ENCODE measurements around the gene STAM. TPM values are rescaled to one million over a fixed set of nuclear protein-coding genes. Genes with fewer than 3 reads are reported as not detected.

Gene STAM
- total and polyA plus RNA-seq, 2 donors (not counting 3 experiments of a cell fraction or from before 2014, with no cell fraction given), result 17.7 to 20.0 TPM

GRCh38 chr10:17665747-17666146, 21.8 kb downstream of the STAM start:
- H4K20me1 ChIP-seq (replicated peaks; ENCODE audit: control insufficient read depth, extremely low read depth, insufficient read depth, low read length), result no peaks in the 10 kb centered on the region
- H3K36me3 ChIP-seq (ENCODE audit: control insufficient read depth in 2 of 2, extremely low read depth in 1 of 2, insufficient read depth in 2 of 2, low read length in 2 of 2), result peaks cover 0 to 2% of the 10 kb centered on the region in 2 experiments
- H3K4me1 ChIP-seq (ENCODE audit: control insufficient read depth, extremely low read depth, insufficient read depth, low read length), result peaks cover 12% of the 10 kb centered on the region
- no peak for TF ChIP-seq GATA2 (IDR thresholded peaks at IDR 0.05; ENCODE audit: insufficient read depth, insufficient read length, low read depth, low read length)
- TF ChIP-seq JUN (IDR thresholded peaks at IDR 0.05; ENCODE audit: borderline replicate concordance, insufficient read depth, insufficient read length, low read depth), result peak; percentile 61
- TF ChIP-seq FOS (IDR thresholded peaks at IDR 0.05; ENCODE audit: borderline replicate concordance, insufficient read depth, low read length), result peak; percentile 11
- H3K27ac ChIP-seq (ENCODE audit: insufficient read depth, low read depth, low read length), result peak overlapping the region; percentile 67
- H3K27me3 ChIP-seq (ENCODE audit: control insufficient read depth in 2 of 2, insufficient read depth in 2 of 2, low read length in 2 of 2), result no peaks in the 10 kb centered on the region
- no TSS peak for BruUV-seq (replicated peaks)
- no peaks in the 10 kb centered on the region for H3K9me1 ChIP-seq (replicated peaks; ENCODE audit: control insufficient read depth, extremely low read depth, insufficient read depth, low read length)
- H3K4me2 ChIP-seq (ENCODE audit: insufficient read depth, low read length), result peak overlapping the region; percentile 21
- ChIA-PET POLR2A (interaction anchor here (0.7 kb wide), 1 partner anchor 117 kb away, joined by 7 read pairs; no protein-coding TSS in a partner anchor), CTCF (no interaction called here)
- no peak overlapping the region for H3K4me3 ChIP-seq (replicated peaks in 1 of 3; ENCODE audit: insufficient read depth in 1 of 3, low read depth in 1 of 3, low read length in 3 of 3)
- intact Hi-C loops (cut with micrococcal nuclease) (loop anchor here (1.0 kb wide), 1 partner anchor 21 kb away; the partner anchor contains the start of gene STAM), dilution Hi-C loops (cut with MboI; ENCODE audit: extremely low pct_ligation_motif_present, low sequenced_read_pairs) (no loop called here)
- H3K79me2 ChIP-seq (ENCODE audit: control insufficient read depth, insufficient read depth, low read length), result peaks cover 32% of the 10 kb centered on the region
- H3K9ac ChIP-seq (replicated peaks; ENCODE audit: extremely low read depth, insufficient read depth, low read length), result peak overlapping the region; percentile 45
- DNase-seq (ENCODE audit: low read depth, low spot score) (peak; percentile 76), FAIRE-seq (peak; percentile 73)
- no peak overlapping the region for H2AFZ ChIP-seq (ENCODE audit: low read depth, low read length)
- no peaks in the 10 kb centered on the region for H3K9me3 ChIP-seq (replicated peaks; ENCODE audit: control insufficient read depth, insufficient read depth, low read length)

DNA sequence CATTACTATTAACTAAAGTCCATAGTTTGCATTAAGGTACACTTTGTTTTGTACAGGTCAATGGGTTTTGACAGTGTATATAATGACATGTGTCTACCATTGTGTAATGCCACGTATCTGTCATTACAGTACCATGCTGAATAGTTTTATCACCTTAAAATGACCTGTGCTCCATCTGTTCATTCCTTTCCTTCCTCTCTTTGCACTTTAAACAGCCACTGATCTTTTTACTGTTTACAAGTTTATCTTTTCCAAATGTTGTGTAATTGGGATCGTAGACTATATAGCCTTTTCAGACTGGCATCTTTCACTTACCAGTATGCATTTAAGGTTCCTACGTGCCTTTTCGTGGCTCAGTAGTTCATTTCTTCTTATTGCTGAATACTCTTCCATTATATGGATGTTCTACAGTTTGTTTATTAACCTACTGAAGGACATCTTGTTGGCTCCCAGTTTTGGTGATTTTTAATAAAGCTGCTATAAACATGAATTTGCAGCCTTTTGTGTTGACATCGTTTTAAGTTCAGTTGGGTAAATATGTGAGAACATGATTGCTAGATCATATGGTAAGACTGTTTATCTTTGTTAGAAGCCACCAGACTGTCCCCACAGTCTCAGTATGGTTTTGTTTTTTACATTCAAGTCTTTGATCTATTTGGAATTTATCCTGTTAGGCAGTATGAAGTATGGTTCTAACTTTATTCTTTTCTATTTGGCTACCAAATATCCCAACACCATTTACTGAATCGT, 24.7 kb downstream of the STAM start:
- H3K9me3 ChIP-seq (replicated peaks; ENCODE audit: control insufficient read depth, insufficient read depth, low read length), result no peaks in the 10 kb centered on the region
- BruUV-seq (replicated peaks), result no TSS peak
- ChIA-PET CTCF (interaction anchor here (1.5 kb wide), 1 partner anchor 22 kb away, joined by 4 read pairs; no protein-coding TSS in a partner anchor), POLR2A (no interaction called here)
- TF ChIP-seq, protein P1, sequence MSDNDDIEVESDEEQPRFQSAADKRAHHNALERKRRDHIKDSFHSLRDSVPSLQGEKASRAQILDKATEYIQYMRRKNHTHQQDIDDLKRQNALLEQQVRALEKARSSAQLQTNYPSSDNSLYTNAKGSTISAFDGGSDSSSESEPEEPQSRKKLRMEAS (IDR thresholded peaks at IDR 0.05; ENCODE audit: insufficient read depth, insufficient read length), result no peak
- no peak for TF ChIP-seq POLR2AphosphoS5 (IDR thresholded peaks at IDR 0.05; ENCODE audit: insufficient read depth, low read depth, low read length)
- TF ChIP-seq EZH2 (IDR thresholded peaks at IDR 0.05; ENCODE audit: borderline replicate concordance, low read depth, low read length, severe bottlenecking), result no peak
- TF ChIP-seq MYC (IDR thresholded peaks at IDR 0.05; ENCODE audit: low read depth, low read length), result no peak
- no peak for TF ChIP-seq JUN (IDR thresholded peaks at IDR 0.05; ENCODE audit: borderline replicate concordance, insufficient read depth, insufficient read length, low read depth)
- TF ChIP-seq, protein P2, sequence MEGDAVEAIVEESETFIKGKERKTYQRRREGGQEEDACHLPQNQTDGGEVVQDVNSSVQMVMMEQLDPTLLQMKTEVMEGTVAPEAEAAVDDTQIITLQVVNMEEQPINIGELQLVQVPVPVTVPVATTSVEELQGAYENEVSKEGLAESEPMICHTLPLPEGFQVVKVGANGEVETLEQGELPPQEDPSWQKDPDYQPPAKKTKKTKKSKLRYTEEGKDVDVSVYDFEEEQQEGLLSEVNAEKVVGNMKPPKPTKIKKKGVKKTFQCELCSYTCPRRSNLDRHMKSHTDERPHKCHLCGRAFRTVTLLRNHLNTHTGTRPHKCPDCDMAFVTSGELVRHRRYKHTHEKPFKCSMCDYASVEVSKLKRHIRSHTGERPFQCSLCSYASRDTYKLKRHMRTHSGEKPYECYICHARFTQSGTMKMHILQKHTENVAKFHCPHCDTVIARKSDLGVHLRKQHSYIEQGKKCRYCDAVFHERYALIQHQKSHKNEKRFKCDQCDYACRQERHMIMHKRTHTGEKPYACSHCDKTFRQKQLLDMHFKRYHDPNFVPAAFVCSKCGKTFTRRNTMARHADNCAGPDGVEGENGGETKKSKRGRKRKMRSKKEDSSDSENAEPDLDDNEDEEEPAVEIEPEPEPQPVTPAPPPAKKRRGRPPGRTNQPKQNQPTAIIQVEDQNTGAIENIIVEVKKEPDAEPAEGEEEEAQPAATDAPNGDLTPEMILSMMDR (IDR thresholded peaks at IDR 0.05; ENCODE audit: extremely low read depth in 1 of 2, insufficient read depth in 1 of 2, low read depth in 1 of 2, low read length in 2 of 2), result no peak
- TF ChIP-seq POLR2A (IDR thresholded peaks at IDR 0.05; ENCODE audit: low read depth, low read length), result no peak
- no peak for TF ChIP-seq FOS (IDR thresholded peaks at IDR 0.05; ENCODE audit: borderline replicate concordance, insufficient read depth, low read length)
- TF ChIP-seq GATA2 (IDR thresholded peaks at IDR 0.05; ENCODE audit: insufficient read depth, insufficient read length, low read depth, low read length), result no peak
- H3K36me3 ChIP-seq (ENCODE audit: control insufficient read depth in 2 of 2, extremely low read depth in 1 of 2, insufficient read depth in 2 of 2, low read length in 2 of 2), result no peaks in the 10 kb centered on the region
- H3K27ac ChIP-seq (ENCODE audit: insufficient read depth, low read depth, low read length), result no peak overlapping the region
- H3K27me3 ChIP-seq (ENCODE audit: control insufficient read depth in 2 of 2, insufficient read depth in 2 of 2, low read length in 2 of 2), result no peaks in the 10 kb centered on the region
- H3K4me3 ChIP-seq (replicated peaks in 1 of 3; ENCODE audit: insufficient read depth in 1 of 3, low read depth in 1 of 3, low read length in 3 of 3), result no peak overlapping the region
- peaks cover 12% of the 10 kb centered on the region for H3K4me1 ChIP-seq (ENCODE audit: control insufficient read depth, extremely low read depth, insufficient read depth, low read length)
- H2AFZ ChIP-seq (ENCODE audit: low read depth, low read length), result no peak overlapping the region
- DNase-seq (ENCODE audit: low read depth, low spot score) (no peak), FAIRE-seq (no peak)
- no peaks in the 10 kb centered on the region for H3K9me1 ChIP-seq (replicated peaks; ENCODE audit: control insufficient read depth, extremely low read depth, insufficient read depth, low read length)
- peaks cover 27% of the 10 kb centered on the region for H3K79me2 ChIP-seq (ENCODE audit: control insufficient read depth, insufficient read depth, low read length)
- intact Hi-C loops (cut with micrococcal nuclease), result no loop called here
- no peak overlapping the region for H3K4me2 ChIP-seq (ENCODE audit: insufficient read depth, low read length)
- dilution Hi-C loops (cut with MboI; ENCODE audit: extremely low pct_ligation_motif_present, low sequenced_read_pairs), result no loop called here
- no peaks in the 10 kb centered on the region for H4K20me1 ChIP-seq (replicated peaks; ENCODE audit: control insufficient read depth, extremely low read depth, insufficient read depth, low read length)
- H3K9ac ChIP-seq (replicated peaks; ENCODE audit: extremely low read depth, insufficient read depth, low read length), result no peak overlapping the region
